Ramos (cell line): ENCODE measurements around the gene RAP1GAP2.
"Not testable (repeated sequence)": the region's sequence is repeated elsewhere in the genome, so short reads cannot be mapped to it uniquely, and the experiment has no call there.

Experiments used
- in situ Hi-C: fragments of 300-500 bp; cut with MboI; formaldehyde crosslinking; loops from one replicate; pipeline ENCODE4 v1.14.3; 2022; ENCODE audit warnings: low sequenced_read_pairs; ENCODE audit not compliant: unreplicated experiment

The RAP1GAP2 gene

DNA sequence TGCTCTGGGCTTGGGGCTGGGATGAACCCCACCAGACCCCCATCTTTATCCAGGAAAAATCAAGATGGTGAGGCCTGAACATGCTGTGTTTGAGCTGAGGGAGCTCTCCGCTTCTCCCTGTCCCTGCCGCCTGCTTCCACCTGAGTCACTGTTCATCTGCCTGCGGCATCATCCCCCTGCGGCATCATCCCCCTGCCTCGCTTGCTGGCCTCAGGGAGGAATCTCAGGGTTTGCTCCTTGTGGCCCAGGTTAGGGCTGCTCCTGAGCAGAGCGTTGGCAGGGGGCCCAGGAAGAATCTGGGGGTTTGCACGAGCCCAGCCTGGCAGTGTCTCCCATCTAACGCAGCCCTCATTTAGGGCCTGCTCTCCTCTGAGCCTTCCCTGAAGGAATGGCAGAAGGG, 11.4 kb upstream of the RAP1GAP2 start:
- in situ Hi-C loops, result no loop called here

DNA sequence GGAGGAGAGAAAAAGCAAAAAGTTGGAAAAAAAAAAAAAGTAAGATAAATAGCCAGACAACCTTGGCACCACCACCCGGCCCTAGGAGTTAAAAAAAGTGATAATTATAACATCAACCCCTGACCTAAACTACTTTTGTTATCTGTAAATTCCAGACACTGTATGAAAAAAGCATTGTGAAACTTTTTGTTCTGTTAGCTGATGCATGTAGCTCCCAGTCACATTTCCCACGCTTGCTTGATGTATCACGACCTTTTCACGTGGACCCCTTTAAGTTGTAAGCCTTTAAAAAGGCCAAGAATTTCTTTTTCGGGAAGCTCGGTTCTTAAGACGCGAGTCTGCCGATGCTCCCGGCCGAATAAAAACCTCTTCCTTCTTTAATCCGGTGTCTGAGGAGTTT, 10.9 kb upstream of the RAP1GAP2 start:
- in situ Hi-C loops, result not testable (repeated sequence)

DNA sequence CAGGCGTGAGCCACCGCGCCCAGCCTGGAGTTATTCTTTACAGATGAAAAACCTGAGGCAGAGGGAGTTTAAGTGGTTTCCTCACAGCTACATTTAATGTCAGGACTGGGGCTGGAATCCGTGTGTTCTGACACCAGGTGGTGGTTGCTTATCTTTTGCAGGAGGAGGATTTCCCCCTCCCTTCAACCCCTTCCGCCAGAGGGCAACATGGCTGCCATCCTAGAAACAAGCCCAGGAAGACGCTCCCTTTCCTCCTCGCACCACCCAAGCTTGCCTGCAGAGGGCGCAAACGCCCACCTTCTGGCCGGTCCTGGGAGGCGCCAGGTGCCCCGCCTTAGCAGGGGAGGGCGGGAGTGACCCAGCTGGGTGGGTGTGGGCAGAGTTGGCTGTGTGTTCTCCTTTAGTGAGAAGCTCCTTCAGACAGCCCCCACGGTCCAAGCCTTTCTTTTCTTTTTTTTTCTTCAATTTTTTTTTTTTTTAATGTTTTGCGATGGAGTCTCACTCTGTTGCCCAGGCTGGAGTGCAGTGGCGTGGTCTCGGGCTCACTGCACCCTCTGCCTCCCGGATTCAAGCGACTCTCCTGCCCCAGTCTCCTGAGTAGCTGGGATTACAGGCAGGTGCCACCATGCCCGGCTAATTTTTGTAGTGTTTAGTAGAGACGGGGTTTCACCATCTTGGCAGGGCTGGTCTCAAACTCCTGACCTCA, 9.9 kb upstream of the RAP1GAP2 start:
- in situ Hi-C loops, result no loop called here

DNA sequence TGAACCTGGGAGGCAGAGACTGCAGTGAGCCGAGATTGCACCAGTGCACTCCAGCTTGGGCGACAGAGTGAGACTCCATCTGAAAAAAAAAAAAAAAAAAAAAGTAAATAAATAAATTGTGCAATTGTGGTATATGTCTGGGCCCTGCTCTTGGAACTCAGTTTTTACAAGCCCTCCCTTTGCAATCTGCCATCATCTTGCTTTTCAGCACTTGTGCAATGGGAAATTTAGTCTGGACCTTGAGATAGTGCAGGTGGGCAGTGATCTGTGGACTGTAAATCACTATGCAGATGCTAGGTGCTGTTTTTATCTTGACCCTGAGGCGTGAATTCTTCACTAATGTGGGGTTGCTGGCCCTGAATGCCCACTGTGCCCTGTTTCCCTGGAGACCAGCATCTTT, 6.5 kb upstream of the RAP1GAP2 start:
- in situ Hi-C loops, result no loop called here

DNA sequence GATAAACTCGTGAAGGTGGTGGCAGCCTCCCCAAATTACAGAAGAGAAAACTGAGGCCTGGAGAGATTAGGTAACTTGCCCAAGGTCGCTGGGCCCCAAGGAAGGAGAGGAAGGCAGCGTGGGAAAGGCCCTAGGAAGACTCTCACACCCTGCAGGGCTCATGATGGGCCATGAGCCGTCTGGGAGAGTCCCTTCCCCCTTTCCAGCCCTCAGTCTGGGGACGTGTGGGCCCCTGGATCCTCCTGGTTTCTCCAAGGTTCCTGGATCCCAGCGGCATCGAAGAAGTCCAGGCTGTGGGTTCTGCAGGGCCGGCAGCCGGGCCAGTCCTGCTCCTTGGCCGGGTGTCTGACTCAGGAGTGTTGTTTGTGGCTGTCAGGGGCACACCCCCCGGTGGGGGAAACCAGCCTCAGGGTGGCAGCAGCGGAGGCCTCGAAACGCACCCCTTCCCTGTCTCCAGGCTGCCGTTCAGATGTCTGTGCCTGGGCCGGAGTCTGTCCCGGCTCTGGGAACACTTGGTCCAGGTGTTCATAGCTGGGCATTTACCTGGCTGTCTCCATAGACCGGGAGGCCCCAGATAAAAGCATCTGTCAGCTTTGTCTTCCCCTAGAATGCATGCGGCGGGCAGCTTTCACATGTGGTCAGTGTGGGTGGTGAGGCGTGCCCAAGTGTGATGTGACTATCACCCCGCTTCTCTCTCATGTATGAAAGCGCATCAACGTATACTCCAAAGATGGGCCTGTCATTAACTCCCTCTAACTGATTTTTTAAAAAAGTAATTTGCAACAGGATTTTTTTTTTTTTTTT, 3.7 kb upstream of the RAP1GAP2 start:
- in situ Hi-C loops, result no loop called here

DNA sequence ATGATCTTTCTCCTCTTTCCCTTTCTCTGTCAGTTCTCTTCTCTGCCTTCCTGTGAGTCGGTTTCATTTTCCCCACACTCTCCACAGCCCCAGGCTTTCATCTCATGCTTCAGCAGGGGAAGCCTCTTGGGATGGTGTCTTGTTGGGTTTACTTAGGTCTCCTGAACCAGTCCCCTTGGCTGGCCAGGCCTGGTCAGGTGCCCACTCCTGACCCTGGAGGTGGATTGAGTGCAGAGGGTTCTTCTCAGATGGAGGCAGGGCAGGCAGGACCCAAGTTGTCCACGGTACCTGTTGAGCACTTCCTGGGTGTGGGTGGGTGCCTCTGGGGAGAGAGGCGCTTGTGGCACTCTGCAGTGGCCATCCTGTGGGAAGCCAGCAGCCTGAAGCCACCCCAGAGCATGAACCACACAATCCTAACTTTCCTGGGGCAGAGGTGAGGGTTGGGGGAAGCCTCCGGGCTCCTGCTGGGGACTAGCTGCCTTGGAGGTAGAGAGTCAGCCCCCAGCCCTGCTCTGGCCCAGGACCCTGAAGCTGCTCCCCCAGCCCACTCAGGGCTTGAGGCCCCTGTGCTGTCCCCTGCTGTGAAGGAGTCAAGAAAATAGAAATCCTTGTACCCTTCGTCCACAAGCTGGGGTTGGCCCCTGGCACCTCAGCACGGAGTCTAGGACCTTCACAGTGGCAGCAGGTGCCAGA, 2.0 kb upstream of the RAP1GAP2 start:
- in situ Hi-C loops, result no loop called here

DNA sequence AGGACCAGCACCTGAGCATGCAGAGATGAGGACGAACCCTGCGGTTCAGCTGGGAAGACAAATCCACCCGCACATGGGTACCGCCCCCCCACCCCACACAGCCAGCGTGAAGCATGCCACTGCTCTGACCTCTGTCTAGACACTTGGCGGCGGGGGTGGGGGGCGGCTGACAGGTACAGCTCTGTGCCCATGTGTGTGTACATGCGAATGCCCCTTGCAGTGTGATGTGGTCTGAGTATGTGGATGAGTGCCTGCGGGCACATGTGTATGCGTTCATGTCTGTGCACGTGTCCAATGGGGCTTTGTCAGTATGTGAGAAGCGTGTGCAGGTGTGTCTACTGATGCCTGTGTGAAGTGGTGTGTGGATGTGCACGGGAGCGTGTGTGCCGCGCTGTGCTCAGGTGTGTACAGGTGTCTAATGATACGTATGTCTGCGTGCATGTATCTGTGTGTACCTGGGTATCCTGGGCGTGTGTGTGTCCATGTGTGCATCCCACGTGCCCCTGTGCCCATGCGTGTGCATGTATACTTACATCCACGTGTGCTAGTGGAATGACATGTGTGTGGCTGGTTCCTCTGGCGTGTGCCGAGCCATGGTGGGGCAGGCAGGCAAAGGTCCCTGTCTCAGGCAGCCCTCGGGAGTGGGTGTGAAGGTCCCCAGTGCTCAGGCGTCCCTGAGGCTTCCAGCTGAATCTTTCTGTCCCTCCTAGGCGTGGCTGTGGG, 636 bp upstream of the RAP1GAP2 start:
- in situ Hi-C loops, result no loop called here

DNA sequence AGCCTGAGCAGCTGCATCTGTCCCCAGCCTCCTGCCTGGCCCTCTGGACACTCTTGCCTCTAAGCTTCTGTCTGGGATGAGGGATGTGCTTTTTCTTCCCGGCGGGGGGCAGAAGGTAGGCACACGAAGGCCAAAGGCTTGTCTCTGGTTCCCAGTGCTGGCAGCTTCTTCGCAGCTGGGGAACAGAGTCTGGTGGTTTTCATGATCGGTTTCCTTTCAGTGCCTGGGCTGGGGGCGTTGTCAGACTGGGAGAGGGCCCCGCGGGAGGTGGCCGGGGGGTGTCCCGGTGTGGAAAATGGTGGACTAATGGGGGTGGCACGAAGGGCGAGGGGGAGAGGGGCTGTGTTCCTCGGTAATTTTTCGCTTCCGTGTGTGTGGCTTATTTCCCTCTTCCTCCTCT, 988 bp downstream of the RAP1GAP2 start:
- in situ Hi-C loops, result no loop called here

DNA sequence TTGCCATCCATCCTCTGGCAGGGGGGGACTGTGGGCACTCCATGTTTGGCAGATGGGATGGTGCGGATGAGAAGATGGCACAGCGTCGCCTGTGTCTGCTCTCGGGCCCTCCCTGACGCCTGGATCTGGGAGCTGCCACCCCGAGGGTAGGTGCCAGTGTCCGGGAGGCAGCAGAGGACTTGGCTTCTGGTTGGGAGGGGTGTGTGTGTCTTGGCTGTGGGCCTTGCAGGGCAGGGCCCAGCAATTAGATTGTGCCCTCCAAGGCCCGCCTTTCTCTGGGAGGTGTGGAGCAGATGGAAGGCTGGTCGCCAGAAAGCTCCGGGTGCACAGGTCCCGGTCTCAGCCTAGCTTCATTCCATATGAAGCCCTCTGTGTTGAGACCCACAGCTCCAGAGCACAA, 1.4 kb downstream of the RAP1GAP2 start:
- in situ Hi-C loops, result no loop called here

DNA sequence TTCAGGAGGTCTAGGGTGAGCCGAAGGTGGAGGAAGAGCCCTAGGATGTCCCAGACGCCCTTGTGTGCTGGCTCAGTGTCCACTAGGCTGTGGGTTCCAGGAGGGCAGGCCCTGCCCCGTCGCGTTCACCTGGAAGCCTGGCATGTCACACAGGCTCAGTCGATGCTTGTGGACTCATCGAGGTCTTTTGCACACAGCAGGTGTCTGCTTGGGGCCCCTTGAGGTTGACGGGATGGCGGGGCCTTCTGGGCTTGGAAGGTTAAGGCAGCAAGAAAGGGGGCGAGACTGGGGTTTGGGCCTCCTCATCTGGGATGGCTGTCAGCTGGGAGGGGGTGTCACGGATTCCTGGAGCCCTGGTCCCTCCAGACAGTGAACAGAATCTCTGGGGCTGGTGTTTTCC, 1.9 kb downstream of the RAP1GAP2 start:
- in situ Hi-C loops, result no loop called here

DNA sequence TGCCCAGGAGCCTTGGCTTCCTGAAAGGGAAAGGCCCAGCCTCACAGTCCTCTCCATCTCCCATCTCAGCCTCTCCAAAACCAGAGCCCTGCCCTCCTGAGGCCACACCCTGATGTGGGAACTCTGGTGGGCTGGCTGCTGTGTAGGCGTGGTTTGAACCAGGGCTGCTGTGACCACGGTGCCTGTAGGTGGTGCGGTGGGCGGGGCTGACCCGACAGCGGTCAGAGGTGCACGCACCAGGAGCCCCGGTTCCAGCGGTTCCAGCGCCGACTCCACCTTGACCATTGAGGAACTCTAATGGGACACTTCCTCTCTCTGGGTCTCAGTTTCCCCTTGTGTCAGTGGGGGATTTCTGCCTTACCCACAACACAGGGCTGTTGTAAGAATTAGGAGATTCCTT, 2.4 kb downstream of the RAP1GAP2 start:
- in situ Hi-C loops, result no loop called here

DNA sequence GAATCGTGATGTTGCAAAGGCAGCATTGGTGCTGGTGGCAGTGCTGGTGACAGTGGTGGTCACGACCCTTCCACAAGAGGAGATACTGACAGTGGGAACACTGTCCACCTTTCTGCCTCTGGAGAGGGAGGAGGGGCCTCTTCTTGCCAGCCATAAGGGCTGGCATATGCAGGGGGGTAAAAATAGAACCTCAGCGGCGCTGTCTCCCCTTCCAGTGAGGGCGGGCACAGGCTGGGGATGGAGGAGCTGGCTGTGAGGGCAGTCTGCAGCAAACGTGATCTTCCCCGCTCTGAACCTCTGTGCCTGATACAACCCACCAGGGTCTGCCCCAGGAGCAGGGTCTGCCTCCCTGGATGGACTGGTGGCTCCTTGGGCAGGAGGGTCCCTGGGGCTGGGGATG, 3.4 kb downstream of the RAP1GAP2 start:
- in situ Hi-C loops, result no loop called here

DNA sequence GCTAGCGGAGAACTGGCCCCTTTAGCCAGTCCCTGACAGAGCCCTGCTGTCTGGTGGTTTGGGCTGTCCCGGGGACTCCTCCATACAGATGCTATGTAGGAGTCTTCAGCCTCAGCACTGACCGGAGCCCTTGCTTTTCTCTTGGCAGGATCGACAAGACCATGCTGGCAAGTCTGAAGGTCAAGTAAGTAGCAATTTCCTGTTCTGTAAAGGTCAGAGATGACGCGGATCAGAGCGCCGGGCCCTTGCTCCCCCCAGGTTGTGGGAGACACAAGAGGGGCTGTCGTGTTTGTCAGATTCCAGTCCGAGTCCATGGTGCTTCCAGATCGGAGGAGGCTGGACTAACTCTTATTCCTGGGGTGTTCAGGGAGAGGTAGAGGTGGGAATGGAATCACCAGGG, 4.1 kb downstream of the RAP1GAP2 start:
- in situ Hi-C loops, result no loop called here

DNA sequence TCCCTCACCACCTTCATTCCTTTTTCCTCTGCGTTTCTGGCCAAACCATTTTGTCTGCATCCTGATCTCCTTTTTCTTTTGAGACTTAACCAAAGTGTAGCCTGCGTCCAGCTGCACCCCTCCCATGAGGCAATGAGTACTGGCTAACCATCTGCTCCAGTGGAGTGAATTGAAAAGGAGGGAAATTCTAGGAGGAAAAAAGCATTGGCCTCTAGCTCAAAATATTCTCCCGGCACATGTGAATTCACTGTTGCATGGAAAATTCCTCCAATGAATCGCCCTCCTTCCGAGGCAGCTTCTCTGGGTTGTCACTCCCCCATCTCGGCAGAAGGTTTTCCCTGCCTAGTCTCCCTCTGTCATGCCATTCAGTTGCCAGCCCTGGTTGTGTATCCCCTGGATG, 5.6 kb downstream of the RAP1GAP2 start:
- in situ Hi-C loops, result no loop called here

DNA sequence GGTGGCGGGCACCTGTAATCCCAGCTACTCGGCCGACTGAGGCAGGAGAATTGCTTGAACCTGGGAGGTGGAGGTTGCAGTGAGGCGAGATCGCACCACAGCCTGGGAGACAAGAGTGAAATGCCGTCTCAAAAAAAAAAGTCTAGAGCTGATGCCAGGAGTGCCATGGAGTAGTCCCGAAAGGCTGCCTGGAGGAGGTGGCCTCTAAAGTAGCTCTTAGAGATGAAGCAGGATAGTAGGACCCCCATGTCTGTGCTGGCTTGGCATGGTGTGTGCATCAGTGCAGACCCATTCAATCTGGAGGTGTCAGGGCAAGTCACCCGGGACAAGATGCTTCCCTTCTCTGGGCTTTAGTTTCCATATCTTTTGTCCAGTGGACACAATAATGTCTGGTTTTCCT, 6.3 kb downstream of the RAP1GAP2 start:
- in situ Hi-C loops, result no loop called here

DNA sequence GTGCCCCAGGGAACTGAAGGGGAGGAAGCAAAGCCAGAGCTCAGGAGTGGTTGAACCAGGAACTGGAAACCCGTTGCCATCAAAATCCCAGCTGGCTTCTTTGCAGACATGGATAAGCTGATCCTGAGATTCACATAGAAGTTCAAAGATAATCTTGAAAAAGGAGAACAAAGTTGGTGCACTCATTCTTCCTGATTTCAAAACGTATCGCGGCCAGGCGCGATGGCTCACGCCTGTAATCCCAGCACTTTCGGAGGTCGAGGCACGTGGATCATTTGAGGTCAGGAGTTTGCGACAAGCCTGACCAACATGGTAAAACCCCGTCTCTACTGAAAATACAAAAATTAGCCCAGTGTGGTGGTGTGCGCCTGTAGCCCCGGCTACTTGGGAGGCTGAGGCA, 7.1 kb downstream of the RAP1GAP2 start:
- in situ Hi-C loops, result no loop called here

DNA sequence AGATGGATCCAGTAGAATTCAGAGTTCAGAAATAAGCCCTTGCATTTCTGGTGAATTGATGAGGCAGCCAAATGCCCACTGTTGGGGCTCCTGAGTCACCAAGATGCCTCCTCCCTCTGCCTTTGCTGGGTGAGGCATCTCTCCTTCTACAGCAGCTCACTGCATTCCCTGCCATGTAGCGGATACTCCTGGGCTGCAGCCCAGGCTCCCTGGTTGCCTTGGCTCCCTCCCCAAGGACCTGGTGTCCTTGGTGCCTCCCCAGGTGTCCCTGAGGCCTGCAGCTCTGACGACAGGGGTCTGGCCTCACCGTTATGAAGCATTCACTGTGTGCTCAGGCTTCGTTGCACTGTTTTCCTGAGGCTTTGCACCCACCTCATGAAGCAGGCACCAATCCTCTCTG, 7.7 kb downstream of the RAP1GAP2 start:
- in situ Hi-C loops, result no loop called here

DNA sequence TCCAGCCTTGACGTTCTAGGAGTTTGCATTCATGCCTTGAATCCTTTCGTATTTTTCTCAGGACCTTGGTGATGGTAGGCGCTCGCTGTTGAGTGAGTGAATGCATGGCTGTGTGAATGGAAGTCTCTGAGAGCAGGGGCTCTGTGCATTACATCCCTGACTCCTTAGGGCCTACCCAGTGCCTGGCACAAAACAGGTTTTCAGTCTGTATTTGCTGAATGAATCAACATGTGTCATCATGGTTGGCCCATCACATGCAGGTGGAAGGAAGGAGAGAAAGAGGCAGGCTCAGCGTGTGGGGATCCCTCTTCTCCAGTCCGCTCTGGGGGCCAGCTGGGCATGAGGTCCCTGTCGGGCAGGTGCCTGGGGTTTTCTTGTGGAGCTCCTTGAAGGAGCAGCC, 8.7 kb downstream of the RAP1GAP2 start:
- in situ Hi-C loops, result no loop called here

DNA sequence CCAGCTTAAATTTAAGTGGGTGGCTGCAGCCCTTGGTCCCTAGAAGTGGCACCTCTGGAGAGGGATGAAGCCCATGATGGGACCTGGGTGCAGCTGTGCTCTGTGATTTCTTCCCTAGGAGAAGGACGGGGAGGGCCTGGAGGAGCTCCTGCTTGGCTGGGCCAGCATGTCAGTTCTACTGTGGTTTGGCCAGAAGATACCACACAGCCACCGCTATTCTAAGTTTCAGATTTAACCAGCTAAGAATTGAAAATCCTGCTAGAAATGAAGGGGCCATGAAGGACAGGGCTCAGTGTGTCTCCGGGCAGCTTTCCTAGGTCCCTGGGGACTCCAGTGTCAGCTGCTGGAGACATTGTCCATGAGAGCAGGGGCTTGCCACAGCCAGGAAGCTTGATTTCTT, 9.7 kb downstream of the RAP1GAP2 start:
- in situ Hi-C loops, result no loop called here

DNA sequence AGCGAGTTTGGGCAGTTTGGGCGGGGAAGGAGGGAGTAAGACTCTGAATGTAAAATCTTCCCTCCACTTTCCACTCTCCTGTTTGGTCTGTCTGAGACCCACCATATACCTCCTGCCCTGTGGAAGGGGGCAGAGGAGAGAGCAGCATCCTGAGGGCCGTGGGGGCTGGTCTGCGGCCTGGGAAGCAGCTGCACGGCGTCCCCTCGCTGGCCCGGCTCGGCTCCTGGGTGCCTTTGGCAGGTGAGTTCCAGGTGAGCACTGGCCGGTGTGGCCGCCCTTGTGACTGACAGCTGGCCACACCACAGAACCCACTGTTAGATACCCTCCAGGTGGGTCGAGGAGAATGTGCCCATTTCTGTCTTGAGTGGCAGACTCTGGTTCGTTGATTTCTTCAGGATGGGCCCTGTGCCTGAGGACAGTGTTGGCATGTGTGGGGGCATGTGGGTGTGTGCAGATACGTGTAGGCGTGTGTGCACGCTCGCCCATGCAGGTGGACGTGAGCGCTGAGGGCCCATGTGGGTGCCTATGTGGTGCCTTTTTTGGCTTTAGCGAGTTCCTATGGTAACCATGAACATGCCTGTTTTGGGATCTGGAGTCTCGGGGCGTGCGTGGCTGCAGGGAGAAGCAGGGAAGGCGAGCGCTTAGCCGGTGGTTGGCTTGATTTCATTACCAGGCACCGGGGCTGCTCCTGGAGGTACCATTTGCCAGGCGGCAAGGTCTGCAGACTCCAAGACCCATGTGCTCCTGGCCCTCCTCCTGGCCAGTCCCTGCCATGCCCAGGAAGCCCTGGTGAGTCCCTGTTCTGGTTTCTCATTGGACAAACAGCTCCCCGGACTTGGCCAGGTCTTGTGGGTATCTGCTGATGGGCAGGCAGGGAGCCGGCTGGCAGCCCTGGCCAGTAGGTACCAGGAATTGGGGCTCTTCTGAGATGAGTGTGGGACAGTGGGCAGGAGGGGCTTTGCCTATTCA, 12.4 kb downstream of the RAP1GAP2 start:
- in situ Hi-C loops, result no loop called here
